Activated T-cell treated with anti-CD3 and anti-CD28 coated beads, Interleukin-2, amount 50 U/mL, for 72 hours (primary cell): Measurements from ENCODE around the gene TBX19. TPM values are rescaled to one million over a fixed set of nuclear protein-coding genes. Genes with fewer than 3 reads are reported as not detected.

Experiments used
- ATAC-seq, 2 donors: fragments of 150-1000 bp; cut with Tn5 transposase; replicated peaks in 1 of 2; 2 replicates each; pipeline ENCODE4 v1.10.0; 2021; ENCODE audit warnings: moderate library complexity in 2 of 2, mild to moderate bottlenecking in 1 of 2
- DNase-seq, 2 donors: peaks; one replicate each; pipeline ENCODE4 v3.0.0; 2021 to 2022; ENCODE audit warnings: mixed read lengths in 1 of 2
- H3K27ac Mint-ChIP-seq: one replicate; pipeline ENCODE4 v1.8.0; 2022; ENCODE audit warnings: mild to moderate bottlenecking, moderate library complexity, mixed read lengths
- H3K27me3 Mint-ChIP-seq: one replicate; pipeline ENCODE4 v1.8.0; 2022; ENCODE audit warnings: low read depth, mixed read lengths
- H3K36me3 Mint-ChIP-seq, 2 donors: one replicate each; pipeline ENCODE4 v1.8.0; 2022; ENCODE audit warnings: mixed read lengths in 2 of 2, mild to moderate bottlenecking in 1 of 2; ENCODE audit not compliant: insufficient read depth in 2 of 2
- H3K4me1 Mint-ChIP-seq: one replicate; pipeline ENCODE4 v1.8.0; 2022; ENCODE audit warnings: low read depth, mixed read lengths
- H3K4me3 Mint-ChIP-seq, 2 donors: one replicate each; pipeline ENCODE4 v1.8.0; 2022; ENCODE audit warnings: mild to moderate bottlenecking in 2 of 2, mixed read lengths in 2 of 2, moderate library complexity in 2 of 2
- H3K9me3 Mint-ChIP-seq, 2 donors: one replicate each; pipeline ENCODE4 v1.8.0; 2022; ENCODE audit warnings: mixed read lengths in 2 of 2
- total RNA-seq, 2 donors: library from RNA; stranded (reverse); gene quantifications; one replicate each; pipeline ENCODE4 v1.2.3, GENCODE V29; 2022

TBX19 gene
- 1 to 10 TPM; 6.3 to 7.2 TPM for total RNA-seq

DNA sequence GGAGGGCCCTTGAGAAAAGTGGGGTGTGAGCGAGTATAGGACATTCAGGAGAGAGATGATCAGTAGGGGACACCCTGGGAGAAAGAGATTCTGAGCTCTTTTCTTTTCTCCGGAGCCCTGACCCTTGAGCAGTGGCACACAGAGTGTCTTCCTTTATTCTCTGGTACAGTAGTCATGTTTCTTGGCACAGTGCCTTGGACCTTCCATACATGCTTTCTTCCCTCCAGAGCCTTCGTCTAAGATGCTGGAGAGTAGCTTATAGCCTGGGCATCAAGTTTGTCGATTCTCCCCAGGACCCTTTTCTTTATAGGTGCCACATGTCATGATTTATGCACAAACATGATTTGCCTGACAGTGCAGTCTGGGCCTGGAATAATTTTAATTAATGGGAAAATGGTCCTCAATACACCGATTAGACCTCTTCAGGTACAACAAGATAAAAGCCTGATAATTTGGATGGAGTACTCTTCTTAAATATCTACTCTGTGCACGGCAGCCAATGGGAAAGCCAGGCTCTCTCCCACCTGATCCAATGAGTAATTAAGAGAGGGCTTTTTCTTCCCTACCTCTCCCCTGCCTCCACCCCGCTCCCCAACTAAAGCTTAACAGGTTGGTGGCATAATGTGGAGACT is at the start of gene TBX19:
TBX19 (plus strand) TSS at position 582 of the 632 bp plus-strand sequence. CDS start 214 bp downstream, outside the sequence.
- Mint-ChIP-seq H3K4me1 (no peaks in the 10 kb centered on the region), H3K27ac (no peak within 1 kb of the TSS), H3K9me3 (no peaks in the 10 kb centered on the region), H3K27me3 (no peaks in the 10 kb centered on the region), H3K36me3 (peaks cover 3 to 10% of the 10 kb centered on the region in 2 donors), H3K4me3 (no peak within 1 kb of the TSS)
- DNase-seq, result no peak
- no peak for ATAC-seq

DNA sequence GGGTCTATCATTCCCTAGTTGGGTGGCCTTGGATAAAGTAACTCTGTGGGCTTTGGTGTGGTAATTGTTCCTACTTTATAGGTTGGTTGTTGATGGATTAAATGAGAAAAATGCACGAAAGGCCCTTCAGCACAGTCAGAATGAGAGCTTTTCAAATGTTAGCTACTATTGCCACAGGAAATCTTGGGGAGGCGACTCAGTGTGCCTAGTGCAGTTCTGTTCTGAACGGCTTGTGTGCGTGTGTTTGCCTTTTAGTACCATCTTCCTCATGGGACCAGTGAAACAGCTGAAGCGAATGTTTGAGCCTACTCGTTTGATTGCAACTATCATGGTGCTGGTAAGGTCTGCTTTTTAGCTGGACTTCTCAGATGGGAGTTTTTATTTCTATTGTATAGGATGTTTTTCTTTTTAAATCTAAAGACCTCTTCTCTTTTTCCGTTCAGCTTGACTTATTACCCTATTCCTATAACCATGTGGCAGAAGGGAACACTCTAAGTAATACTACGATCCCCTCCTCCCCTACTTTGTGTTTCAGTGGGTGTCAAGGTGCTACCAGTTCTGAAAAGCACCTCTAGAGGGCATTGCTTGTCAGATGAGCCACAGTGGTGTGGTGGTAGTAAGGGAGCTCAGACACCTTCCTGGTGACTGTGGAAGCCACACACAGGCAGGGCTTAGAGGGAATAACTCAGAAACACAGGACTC is 45.7 kb upstream of the TBX19 start:
- H3K27ac Mint-ChIP-seq, result peak overlapping the region; percentile 94
- peaks cover 14 to 56% of the 10 kb centered on the region in 2 donors for H3K36me3 Mint-ChIP-seq
- H3K4me3 Mint-ChIP-seq, result peak overlapping the region; percentile 65 to 93
- peaks cover 0 to under 1% of the 10 kb centered on the region in 2 donors for H3K9me3 Mint-ChIP-seq
- peak; percentile 52 to 62 for DNase-seq
- peak; percentile 65 for ATAC-seq
- peaks cover 61% of the 10 kb centered on the region for H3K4me1 Mint-ChIP-seq
- no peaks in the 10 kb centered on the region for H3K27me3 Mint-ChIP-seq

DNA sequence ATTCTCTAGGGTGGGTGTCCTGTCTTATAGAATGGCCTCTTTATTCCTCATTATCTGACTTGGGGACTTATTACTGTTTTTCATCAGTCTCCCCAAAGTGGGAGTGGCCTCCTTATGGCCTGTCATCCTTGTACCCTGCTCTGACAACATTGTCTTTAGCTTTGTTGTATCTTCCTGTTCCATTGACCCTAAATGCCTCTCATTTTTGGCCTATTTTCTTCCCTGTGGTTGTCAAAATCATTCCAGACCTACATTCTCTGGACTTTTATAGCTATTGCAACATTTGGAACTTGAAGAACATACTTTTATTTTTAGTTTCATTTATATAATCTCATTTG is 45.2 kb upstream of the TBX19 start:
- peak overlapping the region; percentile 78 for H3K27ac Mint-ChIP-seq
- peaks cover 0 to 2% of the 10 kb centered on the region in 2 donors for H3K9me3 Mint-ChIP-seq
- H3K27me3 Mint-ChIP-seq, result no peaks in the 10 kb centered on the region
- ATAC-seq, result peak; percentile 1 to 11
- no peak for DNase-seq
- peak overlapping the region; percentile 61 to 93 for H3K4me3 Mint-ChIP-seq
- H3K4me1 Mint-ChIP-seq, result peaks cover 60% of the 10 kb centered on the region
- peaks cover 18 to 61% of the 10 kb centered on the region in 2 donors for H3K36me3 Mint-ChIP-seq

DNA sequence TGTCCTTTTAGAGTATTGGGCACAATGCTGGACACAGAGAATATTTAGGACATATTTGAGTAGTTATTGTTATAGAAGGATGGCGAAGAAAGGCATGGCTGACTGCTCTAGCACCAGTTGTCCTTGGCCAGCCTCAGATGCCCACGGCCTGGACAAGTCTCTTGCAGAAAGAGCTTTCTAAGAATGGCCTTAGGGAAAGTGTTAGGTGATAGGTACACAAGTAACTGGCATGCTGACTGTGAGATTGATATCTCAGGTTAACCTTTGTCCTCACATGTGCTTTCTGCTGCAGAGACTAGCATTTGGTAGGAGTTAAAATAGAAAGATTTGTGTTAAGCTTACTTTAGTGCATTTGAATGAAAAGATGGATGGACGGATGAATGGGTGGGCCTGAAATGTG is 44.7 kb upstream of the TBX19 start:
- DNase-seq (no peak), ATAC-seq (no peak)
- H3K4me3 Mint-ChIP-seq, result peak overlapping the region; percentile 61 to 93
- H3K27ac Mint-ChIP-seq, result peak overlapping the region; percentile 78
- peaks cover 19 to 59% of the 10 kb centered on the region in 2 donors for H3K36me3 Mint-ChIP-seq
- H3K4me1 Mint-ChIP-seq, result peaks cover 55% of the 10 kb centered on the region
- peaks cover 0 to 2% of the 10 kb centered on the region in 2 donors for H3K9me3 Mint-ChIP-seq
- no peaks in the 10 kb centered on the region for H3K27me3 Mint-ChIP-seq

DNA sequence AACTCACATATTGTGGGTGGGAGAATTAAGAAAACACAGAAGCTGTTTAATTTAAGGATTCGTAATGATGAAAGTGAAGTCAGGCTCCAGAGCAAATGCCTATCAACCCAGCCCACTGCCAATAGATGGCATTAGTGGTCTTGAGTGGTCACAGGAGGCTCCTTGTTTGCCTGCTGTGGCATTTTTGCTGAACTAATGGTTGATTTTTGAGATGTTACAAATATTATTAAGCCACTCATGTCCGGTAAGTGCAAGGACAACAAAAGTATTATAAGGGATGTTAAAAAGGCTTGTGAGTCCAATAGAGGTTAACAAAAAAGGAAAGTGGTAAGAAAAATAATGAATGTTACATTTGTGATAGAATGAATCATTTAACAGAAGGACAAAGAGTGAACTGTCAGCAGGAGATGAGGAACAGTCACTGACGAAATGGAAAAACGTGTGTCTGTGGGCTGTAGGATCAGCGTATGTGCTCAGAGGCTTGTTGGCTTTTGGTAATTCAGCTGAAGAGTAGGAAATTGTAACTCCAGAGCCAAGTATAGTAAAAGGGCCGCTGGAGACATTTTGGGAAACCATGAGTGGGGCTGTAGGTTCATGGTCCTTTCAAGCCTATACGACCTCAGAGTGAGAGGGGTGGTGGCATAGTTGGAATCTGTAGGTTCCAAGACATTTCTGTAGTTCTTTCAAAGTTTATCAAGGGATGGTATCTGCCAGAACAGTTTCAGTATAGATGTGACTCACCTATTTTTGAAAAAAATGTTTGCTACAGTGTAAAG is 43.7 kb upstream of the TBX19 start:
- Mint-ChIP-seq H3K36me3 (peaks cover 21 to 62% of the 10 kb centered on the region in 2 donors), H3K9me3 (peaks cover 0 to 2% of the 10 kb centered on the region in 2 donors), H3K4me1 (peaks cover 50% of the 10 kb centered on the region), H3K27ac (peak overlapping the region; percentile 78), H3K27me3 (no peaks in the 10 kb centered on the region), H3K4me3 (peak overlapping the region; percentile 61 to 93)
- ATAC-seq, result peak; percentile 84
- DNase-seq, result peak; percentile 42 to 64

DNA sequence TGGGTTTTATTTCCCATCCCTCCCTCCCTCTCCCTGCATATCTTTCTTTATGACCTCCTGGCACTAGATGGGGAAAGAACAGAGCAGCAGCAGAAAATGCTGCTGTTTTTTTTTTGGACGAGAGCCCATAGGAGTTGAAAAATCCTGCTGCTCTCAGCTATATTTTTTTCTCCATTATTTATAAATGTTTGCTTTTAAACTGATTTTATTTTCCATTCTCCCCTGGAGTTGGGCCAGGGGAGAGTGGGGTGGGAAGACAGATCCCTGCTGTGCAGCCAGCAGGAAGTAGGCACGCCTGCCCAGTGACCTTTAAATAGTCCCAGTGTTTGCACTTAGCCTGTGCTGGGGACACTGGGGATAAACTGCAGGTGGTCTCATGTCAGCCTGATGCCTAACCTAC is 37.5 kb upstream of the TBX19 start:
- no peak overlapping the region for H3K27ac Mint-ChIP-seq

DNA sequence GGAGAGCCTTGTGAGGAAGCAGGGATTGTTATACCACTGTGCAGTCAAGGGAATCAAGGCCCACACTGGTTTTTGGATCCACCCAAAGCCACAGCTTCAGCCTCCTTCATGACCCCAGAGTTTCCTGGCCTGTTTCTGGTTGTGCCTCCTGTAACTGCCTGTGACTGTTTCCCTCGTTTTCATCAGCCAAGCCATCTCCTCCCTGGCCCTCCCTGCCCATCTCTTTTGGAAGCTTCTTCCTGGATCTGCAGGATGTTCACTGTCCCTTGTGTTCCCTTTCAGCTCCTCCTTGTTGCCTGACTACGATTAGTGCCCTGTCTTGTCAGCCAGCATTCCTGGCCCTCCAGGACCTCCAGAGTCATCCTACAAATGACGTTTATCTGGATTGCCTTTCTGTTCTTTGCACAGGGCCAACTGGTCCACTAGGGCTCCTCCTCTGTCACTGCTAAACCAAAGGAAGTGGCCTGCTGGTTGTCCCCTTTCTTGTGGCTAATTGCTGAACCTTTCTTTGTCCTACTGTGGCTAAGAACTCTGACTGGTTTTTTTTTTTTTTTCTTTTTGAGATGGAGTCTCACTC is 37.0 kb upstream of the TBX19 start:
- ATAC-seq (peak; percentile 54 to 65), DNase-seq (no peak)
- H3K27ac Mint-ChIP-seq, result peak overlapping the region; percentile 25
- peaks cover 34 to 61% of the 10 kb centered on the region in 2 donors for H3K36me3 Mint-ChIP-seq
- H3K27me3 Mint-ChIP-seq, result no peaks in the 10 kb centered on the region
- peaks cover 0 to 2% of the 10 kb centered on the region in 2 donors for H3K9me3 Mint-ChIP-seq
- H3K4me1 Mint-ChIP-seq, result peaks cover 59% of the 10 kb centered on the region
- H3K4me3 Mint-ChIP-seq, result peak overlapping the region in 1 of 2 donors; percentile 3

More for the DNA sequence above, 37.5 kb upstream of the TBX19 start:
- H3K27me3 Mint-ChIP-seq, result no peaks in the 10 kb centered on the region
- DNase-seq, result no peak
- peaks cover 54% of the 10 kb centered on the region for H3K4me1 Mint-ChIP-seq
- H3K36me3 Mint-ChIP-seq, result peaks cover 32 to 60% of the 10 kb centered on the region in 2 donors
- peak in 1 of 2 donors; percentile 9 for ATAC-seq
- H3K4me3 Mint-ChIP-seq, result no peak overlapping the region
- H3K9me3 Mint-ChIP-seq, result peaks cover 0 to 2% of the 10 kb centered on the region in 2 donors

DNA sequence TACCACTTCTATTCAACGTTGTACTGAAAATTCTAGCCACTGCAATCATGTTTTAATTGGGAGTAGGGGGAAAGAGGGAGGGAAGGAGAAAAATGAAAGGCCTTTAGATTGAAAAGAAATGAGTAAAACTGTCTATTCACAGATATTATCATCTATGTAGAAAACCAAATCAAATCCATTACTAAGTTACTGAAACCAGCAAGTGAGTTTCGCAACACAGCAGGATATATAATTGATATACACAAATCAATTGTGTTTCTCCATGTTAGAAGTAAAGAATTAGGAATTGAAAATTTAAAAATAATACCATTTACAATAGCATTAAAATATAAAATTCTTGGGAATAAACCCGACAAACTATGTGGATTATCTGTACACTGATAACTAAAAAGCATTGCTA is 35.6 kb upstream of the TBX19 start:
- H3K9me3 Mint-ChIP-seq, result peaks cover 0 to 1% of the 10 kb centered on the region in 2 donors
- H3K4me3 Mint-ChIP-seq, result no peak overlapping the region
- peaks cover 65% of the 10 kb centered on the region for H3K4me1 Mint-ChIP-seq
- no peaks in the 10 kb centered on the region for H3K27me3 Mint-ChIP-seq
- H3K36me3 Mint-ChIP-seq, result peaks cover 35 to 57% of the 10 kb centered on the region in 2 donors
- DNase-seq (no peak), ATAC-seq (no peak)
- no peak overlapping the region for H3K27ac Mint-ChIP-seq

DNA sequence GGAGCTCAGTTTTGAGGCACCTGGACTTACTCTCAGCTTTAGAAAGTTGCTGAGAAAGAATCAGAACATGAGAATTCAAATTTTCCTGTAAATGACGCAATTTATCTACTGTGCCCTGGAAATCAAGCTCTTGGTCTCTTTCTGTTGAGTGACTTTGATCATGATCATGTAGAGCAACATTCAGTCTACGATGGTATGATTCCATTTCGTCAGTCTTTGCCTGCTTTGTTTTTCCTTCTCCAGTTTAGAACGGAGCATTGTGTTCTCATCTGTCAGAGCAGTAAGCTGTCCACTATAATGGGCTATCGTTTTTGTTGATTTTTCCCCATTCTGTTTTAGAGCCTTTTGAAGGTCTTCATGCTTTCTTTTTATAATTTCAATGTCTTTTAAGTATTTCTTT is 34.2 kb upstream of the TBX19 start:
- peaks cover 65% of the 10 kb centered on the region for H3K4me1 Mint-ChIP-seq
- peak overlapping the region in 1 of 2 donors; percentile 30 for H3K4me3 Mint-ChIP-seq
- DNase-seq (no peak), ATAC-seq (no peak)
- peaks cover 32 to 53% of the 10 kb centered on the region in 2 donors for H3K36me3 Mint-ChIP-seq
- no peak overlapping the region for H3K27ac Mint-ChIP-seq
- H3K27me3 Mint-ChIP-seq, result no peaks in the 10 kb centered on the region
- H3K9me3 Mint-ChIP-seq, result no peaks in the 10 kb centered on the region

DNA sequence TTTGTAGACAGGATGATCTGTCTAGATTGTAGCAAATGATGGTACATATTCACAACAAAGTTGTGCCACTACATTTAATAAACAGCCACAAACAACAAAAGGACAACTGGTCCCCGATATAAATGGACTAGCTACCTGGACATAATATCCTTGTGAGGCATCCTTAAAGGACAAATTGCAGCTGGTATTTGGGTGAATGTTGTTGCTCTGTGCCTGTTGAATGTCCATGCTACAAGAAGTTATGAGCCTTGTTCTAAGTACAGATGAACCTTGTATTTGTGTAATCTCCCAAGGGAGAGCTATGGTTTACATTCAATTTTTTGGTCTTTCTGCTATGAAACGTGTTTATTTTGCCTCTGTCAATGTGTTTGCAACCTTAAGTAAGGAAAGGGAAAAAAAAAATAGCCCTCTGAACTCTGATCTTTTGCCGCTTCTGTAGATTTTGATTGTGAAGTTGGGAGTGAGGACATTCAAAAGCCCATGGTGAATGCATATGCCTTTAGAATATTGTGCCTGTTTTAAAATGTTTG is 28.4 kb upstream of the TBX19 start:
- H3K27ac Mint-ChIP-seq, result no peak overlapping the region

DNA sequence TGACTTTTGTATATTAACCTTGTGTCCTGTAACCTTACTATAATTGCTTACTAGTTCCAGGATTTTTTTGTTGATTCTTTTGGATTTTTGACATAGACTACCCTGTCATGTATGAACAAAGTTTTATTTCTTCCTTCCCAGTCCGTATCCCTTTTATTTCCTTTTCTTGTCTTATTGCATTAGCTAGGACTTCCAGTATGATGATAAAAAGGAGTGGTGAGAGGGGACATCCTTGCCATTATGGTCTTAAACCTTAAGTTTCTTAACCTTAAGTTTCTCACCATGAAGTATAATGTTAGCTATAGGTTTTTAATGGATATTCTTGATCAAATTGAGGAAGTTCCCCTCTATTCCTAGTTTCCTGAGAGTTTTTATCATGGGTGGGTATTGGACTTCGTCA is 24.5 kb upstream of the TBX19 start:
- ATAC-seq, result no peak
- Mint-ChIP-seq H3K27ac (no peak overlapping the region), H3K9me3 (peaks cover 0 to 2% of the 10 kb centered on the region in 2 donors), H3K4me1 (peaks cover 7% of the 10 kb centered on the region), H3K27me3 (no peaks in the 10 kb centered on the region), H3K4me3 (no peak overlapping the region), H3K36me3 (peaks cover 15 to 44% of the 10 kb centered on the region in 2 donors)
- DNase-seq, result no peak

More for the DNA sequence above, 28.4 kb upstream of the TBX19 start:
- peaks cover 25% of the 10 kb centered on the region for H3K4me1 Mint-ChIP-seq
- H3K4me3 Mint-ChIP-seq, result no peak overlapping the region
- no peaks in the 10 kb centered on the region for H3K27me3 Mint-ChIP-seq
- peaks cover 0 to 2% of the 10 kb centered on the region in 2 donors for H3K9me3 Mint-ChIP-seq
- DNase-seq (no peak), ATAC-seq (no peak)
- H3K36me3 Mint-ChIP-seq, result peaks cover 24 to 53% of the 10 kb centered on the region in 2 donors

DNA sequence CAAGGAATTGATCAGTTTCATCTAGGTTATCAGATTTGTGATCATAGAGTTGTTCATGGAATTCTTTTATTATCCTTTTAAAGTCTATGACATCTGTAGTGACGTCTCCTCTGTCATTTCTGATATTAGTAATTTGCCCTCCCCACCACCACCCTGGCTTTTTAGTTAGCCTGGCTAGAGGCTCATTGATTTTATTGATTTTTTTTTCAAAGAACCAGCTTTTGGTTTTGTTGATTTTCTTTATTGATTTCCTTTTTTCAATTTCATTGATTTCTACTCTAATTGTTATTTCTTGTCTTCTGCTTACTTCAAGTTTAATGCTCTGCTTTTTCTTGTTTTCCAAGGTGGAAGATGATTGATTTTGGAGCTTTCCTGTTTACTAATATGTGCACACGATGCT is 23.3 kb upstream of the TBX19 start:
- no peak for ATAC-seq
- Mint-ChIP-seq H3K27me3 (no peaks in the 10 kb centered on the region), H3K4me1 (peaks cover 7% of the 10 kb centered on the region), H3K4me3 (no peak overlapping the region), H3K36me3 (peaks cover 19 to 41% of the 10 kb centered on the region in 2 donors), H3K27ac (no peak overlapping the region), H3K9me3 (peaks cover 0 to 2% of the 10 kb centered on the region in 2 donors)
- no peak for DNase-seq
